Neural progenitor cell (in vitro differentiated cells): ENCODE data around the gene CIART.

ENCODE experiments used
- CTCF ChIP-seq: fragments of 200-600 bp; sonication (generic); IDR thresholded peaks from 2 replicates; pipeline ENCODE4 v1.5.1; 2017; ENCODE audit warnings: antibody characterized with exemption, mild to moderate bottlenecking
- EZH2 ChIP-seq: fragments of 200-600 bp; sonication (generic); IDR thresholded peaks from 2 replicates; pipeline ENCODE4 v1.6.1; 2017; ENCODE audit warnings: antibody characterized with exemption, mild to moderate bottlenecking, moderate library complexity

DNA sequence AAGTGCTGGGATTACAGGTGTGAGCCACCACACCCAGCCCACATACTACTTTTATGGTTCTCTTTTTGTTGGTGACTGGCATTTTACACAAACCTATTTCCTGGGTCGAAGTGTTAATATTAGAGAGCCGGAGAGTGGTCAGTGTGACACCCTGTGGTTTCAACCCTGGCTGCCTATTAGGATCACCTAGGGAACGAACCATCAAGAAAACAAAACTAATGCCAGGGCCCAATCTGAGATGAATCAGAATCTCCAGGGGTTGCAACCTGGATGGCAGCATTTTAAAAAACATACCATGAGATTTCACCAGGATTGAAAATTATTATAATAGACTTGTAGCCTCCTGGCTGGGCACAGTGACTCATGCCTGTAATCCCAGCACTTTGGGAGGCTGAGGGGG lies 17.4 kb downstream of the CIART start:
- no peak for TF ChIP-seq EZH2
- no peak for TF ChIP-seq CTCF
